GM12864 (cell line): ENCODE measurements around the gene TIMP2.
"Not testable (repeated sequence)": the region's sequence is repeated elsewhere in the genome, so short reads cannot be mapped to it uniquely, and the experiment has no call there.

Experiments
- DNase-seq: peaks from one replicate; pipeline ENCODE4 v3.0.0-alpha.2; 2011; ENCODE audit warnings: low read depth
- H3K4me3 ChIP-seq: 2 replicates; pipeline ENCODE4 v1.5.1; 2011; ENCODE audit warnings: mild to moderate bottlenecking, low read depth, low read length, control low read depth
- CTCF ChIP-seq: IDR thresholded peaks from 2 replicates; pipeline ENCODE4 v1.5.1; 2011; ENCODE audit warnings: low read depth, mild to moderate bottlenecking, moderate library complexity, low read length, control low read depth, inconsistent platforms; ENCODE audit errors: missing control alignments

TIMP2 gene

GRCh38 chr17:78903101-78903779, 21.9 kb downstream of the TIMP2 start, which contains the start of gene CEP295NL:
CEP295NL (minus strand) TSS chr17:78903201; CDS start chr17:78901828, 1,373 bp downstream.
- H3K4me3 ChIP-seq, result no peak within 1 kb of the TSS
- TF ChIP-seq CTCF, result no peak
- DNase-seq, result no peak

GRCh38 chr17:78902231-78902630, 23.0 kb downstream of the TIMP2 start:
- not testable (repeated sequence) for H3K4me3 ChIP-seq

GRCh38 chr17:78901806-78902205, 23.4 kb downstream of the TIMP2 start:
- TF ChIP-seq CTCF, result no peak
- no peak for DNase-seq
- H3K4me3 ChIP-seq, result no peak overlapping the region

More at GRCh38 chr17:78902231-78902630, 23.0 kb downstream of the TIMP2 start:
- DNase-seq, result not testable (repeated sequence)

GRCh38 chr17:78900816-78901215, 24.4 kb downstream of the TIMP2 start:
- TF ChIP-seq CTCF, result no peak
- no peak for DNase-seq
- H3K4me3 ChIP-seq, result no peak overlapping the region

- TF ChIP-seq CTCF, result no peak
- no peak overlapping the region for H3K4me3 ChIP-seq
- no peak for DNase-seq
Measured at GRCh38 chr17:78899361-78900260, 25.6 kb downstream of the TIMP2 start.

GRCh38 chr17:78898947-78899346, 26.2 kb downstream of the TIMP2 start:
- no peak for DNase-seq
- no peak for TF ChIP-seq CTCF
- H3K4me3 ChIP-seq, result no peak overlapping the region

GRCh38 chr17:78898075-78898836, 26.9 kb downstream of the TIMP2 start:
- TF ChIP-seq CTCF, result no peak
- H3K4me3 ChIP-seq, result no peak overlapping the region
- DNase-seq, result no peak
